A549 (cell line): ENCODE results near the gene PTPRA. TPM values are rescaled to one million over a fixed set of nuclear protein-coding genes. Genes with fewer than 3 reads are reported as not detected.

Source experiments
- ATAC-seq, 2 experiments: fragments of 200-7000 bp in 1 of 2; fragments of >200 bp in 1 of 2; cut with Nextera tagmentation in 1 of 2; cut with Tn5 transposase in 1 of 2; 3 replicates each; pipeline versions ENCODE4 v1.8.0 to v1.9.1; 2018 to 2020; ENCODE audit warnings: mild to moderate bottlenecking in 1 of 2, moderate library complexity in 1 of 2
- CTCF ChIA-PET: fragments of 300-600 bp; sonication (Branson Sonifier 250); formaldehyde crosslinking; extraction: SDS; loops from one replicate; lab custom pipeline; 2021; ENCODE audit warnings: antibody characterized with exemption, inconsistent platforms; lab: Yijun Ruan, JAX
- POLR2A ChIA-PET: fragments of 350-600 bp; formaldehyde crosslinking; extraction: SDS; loops from one replicate; lab custom pipeline; 2021; ENCODE audit warnings: antibody characterized with exemption, inconsistent platforms; lab: Yijun Ruan, JAX
- DNase-seq, 2 experiments: peaks; one replicate each; pipeline versions ENCODE4 v3.0.0 to v3.0.0-alpha.2; 2011 to 2016; ENCODE audit warnings: low read depth in 1 of 2, low spot score in 1 of 2
- FAIRE-seq: peaks from 2 replicates; lab custom pipeline; 2011; peaks lifted over from hg19 to GRCh38; lab: Jason Lieb, UNC
- H3K27ac ChIP-seq, 2 experiments: fragments of >200 bp; sonication (Bioruptor Twin); formaldehyde crosslinking; 3 replicates each; pipeline ENCODE4 v1.5.1; 2016 to 2017
- H3K4me1 ChIP-seq: fragments of >200 bp; sonication (Bioruptor Twin); formaldehyde crosslinking; 3 replicates; pipeline ENCODE4 v1.6.1; 2016
- H3K4me2 ChIP-seq: fragments of >200 bp; sonication (Bioruptor Twin); formaldehyde crosslinking; 3 replicates; pipeline ENCODE4 v1.6.1; 2016
- H3K4me3 ChIP-seq: fragments of >200 bp; sonication (Bioruptor Twin); formaldehyde crosslinking; 3 replicates; pipeline ENCODE4 v1.5.1; 2016
- H3K9me3 ChIP-seq: fragments of >200 bp; sonication (Bioruptor Twin); formaldehyde crosslinking; 3 replicates; pipeline ENCODE4 v1.6.1; 2016
- BCL3 ChIP-seq: fragments of >200 bp; sonication (Bioruptor Twin); formaldehyde crosslinking; IDR thresholded peaks from 3 replicates; pipeline ENCODE4 v1.6.1; 2016
- CHD2 ChIP-seq: fragments of 150-350 bp; IDR thresholded peaks from 2 replicates; pipeline ENCODE4 v1.6.1; 2014; ENCODE audit warnings: low read length; ENCODE audit not compliant: partially characterized antibody
- CHD4 ChIP-seq: fragments of 200-600 bp; sonication (generic); IDR thresholded peaks from 2 replicates; pipeline ENCODE4 v1.6.1; 2016; ENCODE audit warnings: antibody characterized with exemption, mild to moderate bottlenecking, borderline replicate concordance
- CTCF ChIP-seq: fragments of >200 bp; sonication (Bioruptor Twin); formaldehyde crosslinking; IDR thresholded peaks from 3 replicates; pipeline ENCODE4 v1.5.1; 2016
- EHF ChIP-seq: fragments of 250-450 bp; sonication (Bioruptor Pico); IDR thresholded peaks from 2 replicates; pipeline ENCODE4 v1.5.0; 2020; ENCODE audit warnings: mild to moderate bottlenecking
- HDAC2 ChIP-seq: fragments of 200-600 bp; sonication (generic); IDR thresholded peaks from 2 replicates; pipeline ENCODE4 v1.6.1; 2016
- HES2 ChIP-seq: fragments of >200 bp; sonication (Bioruptor Twin); formaldehyde crosslinking; IDR thresholded peaks from 2 replicates; pipeline ENCODE4 v1.6.1; 2016
- HOXB13 ChIP-seq: fragments of 250-450 bp; sonication (Bioruptor Pico); IDR thresholded peaks from 2 replicates; pipeline ENCODE4 v1.5.0; 2020; ENCODE audit warnings: low read depth, mild to moderate bottlenecking, moderate library complexity
- HOXB5 ChIP-seq: fragments of 250-450 bp; sonication (Bioruptor Pico); IDR thresholded peaks from 2 replicates; pipeline ENCODE4 v1.5.0; 2020; ENCODE audit warnings: mild to moderate bottlenecking, moderate library complexity
- JUN ChIP-seq, 2 experiments: fragments of >200 bp; sonication (Bioruptor Twin); formaldehyde crosslinking; IDR thresholded peaks; 2 replicates in 1 of 2; 3 replicates in 1 of 2; pipeline ENCODE4 v1.6.1; 2016 to 2017
- PBX3 ChIP-seq: IDR thresholded peaks from 2 replicates; pipeline ENCODE4 v1.6.1; 2012
- PHF8 ChIP-seq: fragments of 200-600 bp; sonication (generic); IDR thresholded peaks from 2 replicates; pipeline ENCODE4 v1.6.1; 2016; ENCODE audit warnings: low read depth, mild to moderate bottlenecking, antibody characterized with exemption, moderate library complexity, borderline replicate concordance
- POLR2A ChIP-seq: IDR thresholded peaks from 2 replicates; pipeline ENCODE4 v1.6.1; 2012; ENCODE audit warnings: mild to moderate bottlenecking, low read length
- RARB ChIP-seq: fragments of 250-450 bp; sonication (Bioruptor Pico); IDR thresholded peaks from 2 replicates; pipeline ENCODE4 v1.8.0; 2021; ENCODE audit warnings: mild to moderate bottlenecking, moderate library complexity
- RFX5 ChIP-seq: fragments of 450-650 bp; IDR thresholded peaks from 2 replicates; pipeline ENCODE4 v1.7.1; 2014; ENCODE audit warnings: antibody characterized with exemption, mild to moderate bottlenecking, moderate library complexity
- SMC3 ChIP-seq: fragments of >200 bp; sonication (Bioruptor Twin); formaldehyde crosslinking; IDR thresholded peaks from 3 replicates; pipeline ENCODE4 v1.6.1; 2018; ENCODE audit warnings: inconsistent platforms
- ZFP36 ChIP-seq: fragments of 450-650 bp; IDR thresholded peaks from 2 replicates; pipeline ENCODE4 v1.6.1; 2014; ENCODE audit warnings: borderline replicate concordance; ENCODE audit not compliant: partially characterized antibody
- ZNF302 ChIP-seq: fragments of 250-450 bp; sonication (Bioruptor Pico); IDR thresholded peaks from 2 replicates; pipeline ENCODE4 v1.9.0; 2021; ENCODE audit warnings: inconsistent platforms, mild to moderate bottlenecking, moderate library complexity
- WGBS: methylation state at CpG from one replicate; pipeline ENCODE4 v1.1.6; 2017; ENCODE audit errors: missing lambda C conversion rate; 5-methylcytosine and 5-hydroxymethylcytosine counted together
- polyA plus RNA-seq, 4 experiments: library from polyadenylated mRNA; depleted of rRNA in 3 of 4; stranded (reverse); fragments of >200 nt; fragmentation: RNase III in 1 of 4; extraction: RNeasy Plus Mini Kit Qiagen cat#74134 plus additional on column Dnase treatment in 1 of 4; gene quantifications; 2 replicates in 3 of 4; 3 replicates in 1 of 4; pipeline ENCODE4 v1.2.3, GENCODE V29; 2011 to 2017
- TF ChIP-seq, protein P1 (sequence below): fragments of 250-450 bp; sonication (Bioruptor Pico); IDR thresholded peaks from 2 replicates; pipeline ENCODE4 v1.5.0; 2021; ENCODE audit warnings: mild to moderate bottlenecking, moderate library complexity, borderline replicate concordance
- TF ChIP-seq, protein P2 (sequence below): IDR thresholded peaks from 2 replicates; pipeline ENCODE4 v1.6.1; 2012

The PTPRA gene
- polyA plus RNA-seq, 2 of the 4 experiments (the other 2 are of a cell fraction): 29.2 to 83.2 TPM

- peaks cover 23% of the 10 kb centered on the region for H3K4me1 ChIP-seq
- H3K27ac ChIP-seq: no peak overlapping the region
- POLR2A ChIA-PET: no interaction called here
- DNase-seq (no peak), FAIRE-seq (no peak), ATAC-seq (no peak)
- H3K4me3 ChIP-seq: no peak overlapping the region
- 85% methylated on average over 5 of the region's 8 CpGs for WGBS
- CTCF ChIA-PET: interaction anchor here (0.5 to 1.2 kb wide), 4 partner anchors 9 to 524 kb away, joined by 3 to 5 read pairs (median 4); no protein-coding TSS in a partner anchor
- no peak for TF ChIP-seq EHF (CRISPR knock-in tag)
- TF ChIP-seq, all 56 proteins: peak for 0
- peak overlapping the region; percentile 77; the same call in 1 of the 3 replicates for H3K4me2 ChIP-seq
- no peaks in the 10 kb centered on the region for H3K9me3 ChIP-seq
These were observed 171.2 kb downstream of the PTPRA start for GRCh38 chr20:3044336-3044965.

- Histone ChIP-seq H3K27ac (peak overlapping the region; percentile 86 to 94), H3K4me2 (peak overlapping the region; percentile 77), H3K4me1 (peaks cover 23% of the 10 kb centered on the region), H3K9me3 (no peaks in the 10 kb centered on the region), H3K4me3 (peak overlapping the region; percentile 95)
- DNase-seq (peak in 1 of 2 experiments; percentile 89), ATAC-seq (peak; percentile 82 to 85), FAIRE-seq (no peak)
- ChIA-PET POLR2A (interaction anchor here (0.5 to 1.1 kb wide), 4 partner anchors 9 to 829 kb away, joined by 3 to 8 read pairs (median 6); no protein-coding TSS in a partner anchor), CTCF (interaction anchor here (0.6 to 1.0 kb wide), 3 partner anchors 8 to 72 kb away, joined by 3 to 9 read pairs (median 4); no protein-coding TSS in a partner anchor)
- TF ChIP-seq RFX5: no peak
- peak; percentile 2 for TF ChIP-seq ZFP36
- peak; percentile 40; the same call in 1 of the 2 replicates for TF ChIP-seq RARB (CRISPR knock-in tag)
- peak; percentile 27 for TF ChIP-seq POLR2A
- 14% methylated on average over 16 of the region's 24 CpGs for WGBS
These were observed 171.9 kb downstream of the PTPRA start for GRCh38 chr20:3045042-3045815.

- 1% methylated on average over 45 of the region's 104 CpGs for WGBS
- peak; percentile 93 to 94 for DNase-seq
- FAIRE-seq: no peak
- peak; percentile 94 to 97 for ATAC-seq
- peak within 1 kb of the TSS; percentile 77 for H3K4me2 ChIP-seq
- H3K4me1 ChIP-seq: peaks cover 23% of the 10 kb centered on the region
- H3K9me3 ChIP-seq: no peaks in the 10 kb centered on the region
- peak within 1 kb of the TSS; percentile 95 for H3K4me3 ChIP-seq
- ChIA-PET CTCF (interaction anchor here (1.0 kb wide), 2 partner anchors 8 to 71 kb away, joined by 4 to 9 read pairs; no protein-coding TSS in a partner anchor), POLR2A (interaction anchor here (0.5 to 1.1 kb wide), 5 partner anchors 8 to 829 kb away, joined by 3 to 8 read pairs (median 6); no protein-coding TSS in a partner anchor)
- peak within 1 kb of the TSS; percentile 86 to 94 for H3K27ac ChIP-seq
- TF ChIP-seq HOXB13 (no peak), CHD4 (no peak), ZFP36 (no peak), PBX3 (no peak), HES2 (no peak), CTCF (no peak), PHF8 (peak; percentile 97), SMC3 (0 out of 3 replicates have a peak, but pooled peaks have one; percentile 5), BCL3 (peak; percentile 97), CHD2 (no peak), HOXB5 (CRISPR knock-in tag) (peak; percentile 36; the same call in 1 of the 2 replicates), HDAC2 (peak; percentile 77; the same call in 1 of the 2 replicates), POLR2A (peak; percentile 83), JUN (IDR thresholded peaks at IDR 0.05) (peak; percentile 88 to 96; a peak in 3 of 5 replicates), ZNF302 (CRISPR knock-in tag) (no peak)
- TF ChIP-seq, protein P1, sequence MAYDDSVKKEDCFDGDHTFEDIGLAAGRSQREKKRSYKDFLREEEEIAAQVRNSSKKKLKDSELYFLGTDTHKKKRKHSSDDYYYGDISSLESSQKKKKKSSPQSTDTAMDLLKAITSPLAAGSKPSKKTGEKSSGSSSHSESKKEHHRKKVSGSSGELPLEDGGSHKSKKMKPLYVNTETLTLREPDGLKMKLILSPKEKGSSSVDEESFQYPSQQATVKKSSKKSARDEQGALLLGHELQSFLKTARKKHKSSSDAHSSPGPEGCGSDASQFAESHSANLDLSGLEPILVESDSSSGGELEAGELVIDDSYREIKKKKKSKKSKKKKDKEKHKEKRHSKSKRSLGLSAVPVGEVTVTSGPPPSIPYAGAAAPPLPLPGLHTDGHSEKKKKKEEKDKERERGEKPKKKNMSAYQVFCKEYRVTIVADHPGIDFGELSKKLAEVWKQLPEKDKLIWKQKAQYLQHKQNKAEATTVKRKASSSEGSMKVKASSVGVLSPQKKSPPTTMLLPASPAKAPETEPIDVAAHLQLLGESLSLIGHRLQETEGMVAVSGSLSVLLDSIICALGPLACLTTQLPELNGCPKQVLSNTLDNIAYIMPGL (CRISPR knock-in tag): peak; percentile 69; the same call in 1 of the 2 replicates
- TF ChIP-seq, protein P2, sequence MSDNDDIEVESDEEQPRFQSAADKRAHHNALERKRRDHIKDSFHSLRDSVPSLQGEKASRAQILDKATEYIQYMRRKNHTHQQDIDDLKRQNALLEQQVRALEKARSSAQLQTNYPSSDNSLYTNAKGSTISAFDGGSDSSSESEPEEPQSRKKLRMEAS: peak; percentile 92
These were observed 172.8 kb downstream of the PTPRA start, which contains the start of gene MRPS26 for GRCh38 chr20:3045816-3046676. Gene MRPS26 (plus strand): TSS chr20:3046052. CDS start chr20:3046069, 17 bp downstream.
